Stimulated activated CD4-positive, alpha-beta T cell treated with anti-CD3 and anti-CD28 coated beads, Interleukin-4, amount 100 ng/mL, for 24 hours (primary cell): ENCODE data around the gene CDK16.
A peak's percentile ranks its signal among the peaks of the same experiment; 100 is the strongest.

Experiments used
- DNase-seq: peaks from one replicate; pipeline ENCODE4 v3.0.0-alpha.2; 2020

CDK16 gene

GRCh38 chrX:47218280-47218919 is at the start of gene CDK16:
TSS of gene CDK16 (plus strand) at chrX:47218681. CDS start at chrX:47223558, 4,877 bp downstream.
- DNase-seq, result peak; percentile 71

DNA sequence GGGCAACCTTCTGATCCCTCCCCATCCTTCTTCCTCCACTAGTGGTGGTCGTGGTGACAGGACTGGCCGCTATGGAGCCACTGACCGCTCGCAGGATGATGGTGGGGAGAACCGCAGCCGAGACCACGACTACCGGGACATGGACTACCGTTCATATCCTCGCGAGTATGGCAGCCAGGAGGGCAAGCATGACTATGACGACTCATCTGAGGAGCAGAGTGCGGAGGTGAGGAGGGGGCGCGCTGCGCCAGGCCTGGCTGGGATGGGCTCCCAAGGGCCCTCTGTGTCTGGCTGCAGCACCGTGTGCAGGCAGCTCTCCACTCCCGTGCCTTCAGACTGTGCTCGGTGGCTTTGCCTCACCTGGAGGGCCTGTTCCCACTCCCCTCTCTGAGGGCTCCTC is 49.2 kb upstream of the CDK16 start:
- no peak for DNase-seq

DNA sequence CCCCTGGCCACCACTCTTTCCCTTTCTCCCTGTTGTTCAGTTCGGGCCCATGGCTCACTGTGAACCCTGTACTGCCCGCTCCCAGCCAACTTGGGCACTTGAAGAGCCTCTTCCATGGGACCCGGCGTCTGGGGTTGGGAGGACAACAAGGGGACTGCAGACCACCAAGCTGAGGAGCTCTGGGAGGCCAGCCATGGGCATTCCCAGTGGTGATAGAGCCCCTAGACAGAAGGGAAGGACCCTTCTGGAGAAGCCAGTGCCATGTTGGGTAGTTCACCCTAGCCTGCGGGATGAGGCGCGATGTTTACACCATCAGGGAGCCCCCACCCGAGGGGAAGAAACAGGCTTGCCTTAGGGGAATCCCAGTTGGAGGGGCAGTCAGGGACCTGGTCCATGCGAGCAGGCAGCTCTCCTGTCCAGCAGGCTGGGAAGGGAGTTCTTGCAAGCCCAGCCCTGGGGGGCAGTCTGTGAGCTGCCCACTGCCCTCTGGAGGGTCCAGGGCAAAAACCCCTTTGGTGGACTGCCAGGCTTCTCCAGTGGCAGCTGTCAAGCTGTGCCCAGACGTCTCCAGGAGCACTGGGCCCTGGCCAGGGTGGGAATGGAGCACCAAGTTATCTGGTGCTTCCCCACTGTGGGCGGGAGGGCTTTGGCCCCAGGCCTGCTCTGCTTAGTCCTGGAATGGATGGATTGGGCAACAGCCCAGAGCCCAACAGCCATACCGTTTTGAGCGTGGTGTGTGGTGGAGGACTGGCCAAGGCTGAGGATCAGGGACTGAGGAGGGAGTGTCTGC is 48.6 kb upstream of the CDK16 start:
- DNase-seq, result no peak

DNA sequence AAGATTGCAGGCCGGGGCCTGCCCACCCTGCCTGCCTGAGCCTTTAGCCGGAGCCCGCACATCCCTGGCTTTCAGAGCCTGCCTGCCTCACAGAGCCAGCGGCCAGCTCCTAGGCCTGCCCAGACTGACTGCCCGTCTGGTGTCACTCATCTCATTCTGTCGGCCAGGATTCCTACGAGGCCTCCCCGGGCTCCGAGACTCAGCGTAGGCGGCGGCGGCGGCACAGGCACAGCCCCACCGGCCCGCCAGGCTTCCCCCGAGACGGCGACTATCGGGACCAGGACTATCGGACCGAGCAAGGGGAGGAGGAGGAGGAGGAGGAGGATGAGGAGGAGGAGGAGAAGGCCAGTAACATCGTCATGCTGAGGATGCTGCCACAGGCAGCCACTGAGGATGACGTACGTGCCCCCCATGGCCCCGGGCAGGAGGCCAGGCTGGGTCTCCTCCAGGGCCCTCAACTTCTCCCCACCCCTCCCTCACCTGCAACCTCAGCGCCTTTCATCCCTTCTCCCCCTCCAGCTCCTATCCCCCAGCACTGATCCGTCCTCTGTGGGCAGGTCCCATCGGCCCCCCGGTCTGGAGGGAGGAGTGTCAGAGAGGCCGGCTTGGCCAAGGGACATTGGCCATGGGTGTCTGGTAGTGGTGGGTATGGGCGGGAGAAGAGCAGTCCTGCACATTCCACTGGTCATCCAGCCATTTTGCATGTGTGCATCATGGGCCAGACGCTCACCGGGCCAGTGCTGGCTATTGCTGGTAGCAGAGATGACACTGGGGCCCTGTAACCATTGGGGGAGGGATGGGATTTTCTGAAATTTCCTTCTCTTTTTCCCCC is 47.4 kb upstream of the CDK16 start:
- no peak for DNase-seq

DNA sequence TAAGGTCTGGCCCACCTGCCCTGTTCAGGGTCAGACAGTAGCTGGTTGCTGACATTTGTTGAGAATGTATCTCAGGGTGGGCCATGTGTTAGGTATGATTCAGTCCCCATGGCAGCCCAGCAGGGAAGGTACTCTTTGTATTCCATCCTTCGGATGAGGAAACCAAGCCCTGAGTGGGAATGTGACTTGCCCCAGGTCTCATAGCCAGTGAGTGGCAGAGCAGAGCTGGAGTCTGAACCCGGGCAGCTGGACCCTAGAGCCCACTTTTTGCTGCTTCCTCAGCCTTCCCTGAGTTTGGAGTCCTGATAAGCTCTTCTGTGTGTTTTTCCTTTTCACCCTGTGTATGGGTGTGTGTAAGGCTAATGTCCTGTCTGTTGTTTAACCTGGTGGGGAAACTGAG is 46.5 kb upstream of the CDK16 start:
- DNase-seq, result no peak

DNA sequence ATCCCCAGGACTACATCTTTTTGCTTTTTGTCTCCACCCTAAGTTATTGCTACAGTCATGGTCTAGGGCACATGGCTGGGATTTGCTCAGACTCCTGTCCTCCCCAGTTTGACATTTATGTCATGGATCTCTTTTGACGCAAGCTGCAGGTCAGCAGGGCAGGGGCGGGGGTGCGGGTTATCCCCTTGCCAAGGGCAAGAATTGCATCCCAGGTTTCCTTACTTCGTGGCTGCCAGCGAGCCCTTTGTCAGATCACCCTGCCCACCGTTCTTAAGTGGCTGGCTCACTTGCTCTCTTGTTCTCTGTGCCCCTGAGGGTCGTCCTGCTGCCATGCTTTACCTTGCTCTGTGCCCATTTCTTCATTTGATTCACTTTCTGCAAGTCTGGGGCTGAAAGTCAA is 45.9 kb upstream of the CDK16 start:
- no peak for DNase-seq

DNA sequence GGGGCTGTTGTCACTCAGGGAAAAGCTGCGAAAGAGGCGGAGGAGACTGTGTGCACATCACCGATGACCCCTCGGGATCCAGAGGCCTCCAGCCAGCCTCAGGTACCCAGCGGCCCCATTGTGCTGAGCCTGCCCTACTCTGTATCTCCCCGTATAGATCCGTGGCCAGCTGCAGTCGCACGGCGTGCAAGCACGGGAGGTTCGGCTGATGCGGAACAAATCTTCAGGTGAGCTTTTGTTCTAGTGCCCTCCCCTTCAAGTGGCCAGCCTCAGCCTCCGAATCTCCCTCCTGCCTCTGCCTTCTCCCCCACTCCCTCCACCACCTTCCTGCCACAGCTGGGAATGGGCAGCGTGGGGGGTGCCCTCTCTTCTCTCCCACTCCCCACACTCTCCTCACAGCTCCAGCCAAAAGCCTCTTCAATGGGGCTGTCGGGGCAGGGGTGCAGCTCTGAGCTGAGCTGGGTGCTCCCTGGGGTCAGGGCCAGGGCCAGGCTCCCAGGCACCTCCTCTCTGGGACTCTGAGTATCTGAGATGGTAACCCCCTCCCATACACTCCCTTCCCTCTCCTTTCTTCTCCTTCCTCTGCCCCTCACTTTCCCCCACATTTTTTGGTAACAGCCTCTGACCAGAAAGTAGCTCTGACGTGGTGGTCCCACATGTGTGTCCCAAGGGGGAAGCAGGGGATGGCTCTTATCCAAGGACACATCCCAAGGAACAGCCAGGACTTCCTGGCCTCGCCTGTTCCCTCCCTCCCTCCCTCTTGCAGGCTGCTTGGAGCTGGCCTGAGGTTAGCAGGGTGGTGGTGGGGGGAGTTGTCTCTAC is 45.3 kb upstream of the CDK16 start:
- no peak for DNase-seq

- DNase-seq, result no peak
These were observed 44.1 kb upstream of the CDK16 start for GRCh38 chrX:47174376-47174775.

DNA sequence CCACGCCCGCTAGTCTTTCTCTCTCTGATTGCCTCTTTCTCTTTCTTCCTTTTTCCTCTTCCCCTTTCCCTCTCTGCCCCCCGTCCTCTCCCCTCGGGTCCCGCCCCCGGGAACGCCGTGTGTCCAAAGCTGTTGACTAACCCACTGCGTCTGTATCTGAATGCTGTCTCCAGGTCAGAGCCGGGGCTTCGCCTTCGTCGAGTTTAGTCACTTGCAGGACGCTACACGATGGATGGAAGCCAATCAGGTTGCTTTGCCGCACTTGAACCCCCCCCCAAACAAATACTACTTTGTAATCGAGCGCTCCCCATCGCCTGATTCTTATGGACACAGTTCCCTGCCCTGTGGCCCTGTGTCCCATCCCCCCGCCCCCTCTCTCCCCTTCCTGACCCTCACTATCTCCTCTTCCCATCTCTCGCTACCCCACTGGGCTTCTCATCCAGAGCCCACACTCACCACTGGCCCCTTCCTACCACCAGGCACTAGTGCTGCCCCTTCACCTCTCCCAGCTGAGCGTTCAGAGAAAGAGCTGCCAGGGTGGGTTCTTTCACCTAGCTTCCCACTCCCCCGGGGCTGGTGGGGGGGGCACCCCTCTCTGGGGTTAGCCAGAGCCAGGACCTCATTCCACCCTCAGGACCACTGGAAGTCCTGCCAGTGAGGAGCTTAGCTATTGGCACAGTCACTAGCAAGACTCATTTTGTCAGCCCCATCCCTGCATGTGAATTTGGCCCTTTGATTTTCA is 43.5 kb upstream of the CDK16 start:
- DNase-seq, result no peak

GRCh38 chrX:47175588-47175980 is 42.9 kb upstream of the CDK16 start:
- DNase-seq, result no peak

DNA sequence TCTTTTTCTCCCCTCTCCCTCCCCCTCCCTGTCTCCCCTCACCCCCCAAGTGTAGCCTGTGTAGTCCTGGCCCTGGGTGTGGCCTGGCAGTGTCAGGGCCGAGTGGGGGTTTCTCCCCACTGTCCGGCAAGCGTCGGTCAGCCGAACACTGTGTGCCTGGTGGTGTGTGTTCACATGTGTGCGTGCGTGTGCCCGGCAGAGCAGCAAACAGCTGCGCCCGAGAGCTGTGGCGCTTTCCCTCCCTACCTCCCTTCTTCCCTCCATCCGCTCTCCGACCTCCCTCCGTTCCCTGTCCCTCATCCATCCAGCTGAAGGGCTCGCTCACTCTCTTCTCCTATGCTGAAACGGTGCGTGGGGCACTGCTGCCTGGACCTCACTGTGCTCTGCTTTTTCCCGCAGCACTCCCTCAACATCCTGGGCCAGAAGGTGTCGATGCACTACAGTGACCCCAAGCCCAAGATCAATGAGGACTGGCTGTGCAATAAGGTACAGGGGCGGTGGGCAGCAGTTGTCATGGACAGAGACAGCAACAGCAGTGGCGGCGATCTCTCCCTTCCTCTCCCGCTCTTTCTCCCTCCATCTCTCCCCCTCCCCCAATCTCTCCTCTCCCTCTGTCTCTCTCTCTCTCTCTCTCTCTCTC is 42.3 kb upstream of the CDK16 start:
- no peak for DNase-seq

- no peak for DNase-seq
These were observed 41.4 kb upstream of the CDK16 start for GRCh38 chrX:47177079-47177478.

- no peak for DNase-seq
These were observed 40.1 kb upstream of the CDK16 start for GRCh38 chrX:47178337-47178736.

DNA sequence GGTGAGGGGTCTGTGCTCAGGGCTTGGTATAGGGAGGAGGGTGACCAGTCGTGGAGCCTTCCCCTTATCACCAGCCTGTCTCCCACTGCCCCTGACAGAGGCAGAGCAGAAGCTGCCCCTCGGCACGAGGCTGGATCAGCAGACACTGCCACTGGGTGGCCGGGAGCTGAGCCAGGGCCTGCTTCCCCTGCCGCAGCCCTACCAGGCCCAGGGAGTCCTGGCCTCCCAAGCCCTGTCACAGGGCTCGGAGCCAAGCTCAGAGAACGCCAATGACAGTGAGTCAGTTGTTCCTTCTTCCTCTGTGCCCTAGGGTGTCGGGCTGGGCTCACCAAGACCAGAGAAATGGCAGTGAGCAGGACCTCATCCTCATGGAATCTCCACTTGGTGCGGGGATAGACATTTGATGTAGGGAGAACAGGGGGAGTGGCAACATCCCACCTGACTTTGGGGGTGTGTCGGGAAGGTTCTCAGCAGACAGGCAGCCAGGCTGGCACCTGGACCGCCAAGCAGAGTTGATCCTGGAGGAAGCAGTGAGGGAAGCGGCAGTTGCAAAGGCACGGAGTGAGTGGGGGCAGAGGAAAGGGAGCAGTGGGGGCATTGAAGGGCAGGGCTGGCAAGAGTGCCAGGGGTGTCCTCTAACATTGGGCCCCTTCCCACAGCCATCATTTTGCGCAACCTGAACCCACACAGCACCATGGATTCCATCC is 39.1 kb upstream of the CDK16 start:
- DNase-seq, result no peak

DNA sequence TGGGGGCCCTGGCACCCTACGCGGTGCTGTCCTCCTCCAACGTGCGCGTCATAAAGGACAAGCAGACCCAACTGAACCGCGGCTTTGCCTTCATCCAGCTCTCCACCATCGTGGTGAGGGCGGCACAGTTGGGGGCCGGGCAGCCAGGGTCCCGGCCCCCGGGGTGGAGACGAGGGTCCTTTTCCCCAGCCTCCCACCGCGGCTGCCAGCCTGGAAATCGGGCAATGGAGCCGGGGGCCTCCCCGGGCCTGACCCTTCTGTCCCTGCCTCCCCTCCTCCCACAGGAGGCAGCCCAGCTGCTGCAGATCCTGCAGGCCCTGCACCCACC is 38.6 kb upstream of the CDK16 start:
- DNase-seq, result no peak

DNA sequence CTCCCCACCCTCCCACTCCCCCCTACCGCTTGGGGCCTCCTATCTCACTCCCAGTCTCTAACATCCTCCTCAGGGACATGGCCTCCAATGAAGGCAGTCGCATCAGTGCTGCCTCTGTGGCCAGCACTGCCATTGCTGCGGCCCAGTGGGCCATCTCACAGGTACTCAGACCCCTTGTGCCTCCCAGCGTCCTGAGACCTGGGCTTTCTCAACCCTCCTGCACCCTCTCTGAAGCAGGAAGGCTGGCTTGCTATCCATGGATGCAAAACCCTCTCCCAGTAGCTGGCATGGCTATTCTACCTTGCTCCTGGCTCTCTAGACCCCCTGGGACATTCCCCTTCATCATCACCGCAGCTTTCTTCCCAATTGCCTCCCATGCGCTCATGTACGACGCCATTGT is 38.1 kb upstream of the CDK16 start:
- no peak for DNase-seq

DNA sequence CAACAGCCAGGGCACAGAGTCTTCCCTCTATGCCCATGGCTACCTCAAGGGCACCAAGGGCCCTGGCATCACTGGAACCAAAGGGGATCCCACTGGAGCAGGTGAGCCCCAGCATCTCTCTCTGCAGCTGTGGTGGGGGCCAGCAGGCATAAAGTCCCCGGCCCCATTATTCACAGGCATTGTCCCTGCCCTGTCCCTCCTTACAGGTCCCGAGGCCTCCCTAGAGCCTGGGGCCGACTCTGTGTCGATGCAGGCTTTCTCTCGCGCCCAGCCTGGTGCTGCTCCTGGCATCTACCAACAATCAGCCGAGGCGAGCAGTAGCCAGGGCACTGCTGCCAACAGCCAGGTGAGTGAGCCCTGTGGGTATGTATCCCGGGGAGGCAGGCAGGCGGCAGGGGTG is 37.2 kb upstream of the CDK16 start:
- no peak for DNase-seq

DNA sequence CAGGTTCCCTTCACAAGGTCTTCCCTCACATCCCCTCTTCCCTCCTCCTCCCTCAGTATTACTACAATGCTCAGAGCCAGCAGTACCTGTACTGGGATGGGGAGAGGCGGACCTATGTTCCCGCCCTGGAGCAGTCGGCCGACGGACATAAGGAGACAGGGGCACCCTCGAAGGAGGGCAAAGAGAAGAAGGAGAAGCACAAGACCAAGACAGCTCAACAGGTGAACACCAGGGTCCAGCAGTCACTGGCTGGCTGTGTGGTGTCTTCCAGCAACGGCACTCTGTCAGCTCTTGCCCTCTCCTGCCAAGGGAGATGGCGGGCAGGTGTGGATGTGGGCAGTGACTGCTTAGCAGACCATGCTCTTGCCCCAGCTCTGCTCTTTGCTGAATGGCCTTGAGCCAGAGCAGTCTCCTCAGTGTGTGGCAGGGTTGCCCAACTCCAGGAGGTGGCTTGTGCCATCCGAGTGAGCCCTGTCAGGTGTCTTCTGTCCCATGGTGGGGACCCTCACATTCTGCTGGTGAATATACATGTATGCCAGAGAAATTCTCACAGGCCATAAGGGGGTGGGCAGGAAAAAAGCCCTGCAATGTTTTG is 36.3 kb upstream of the CDK16 start:
- no peak for DNase-seq

DNA sequence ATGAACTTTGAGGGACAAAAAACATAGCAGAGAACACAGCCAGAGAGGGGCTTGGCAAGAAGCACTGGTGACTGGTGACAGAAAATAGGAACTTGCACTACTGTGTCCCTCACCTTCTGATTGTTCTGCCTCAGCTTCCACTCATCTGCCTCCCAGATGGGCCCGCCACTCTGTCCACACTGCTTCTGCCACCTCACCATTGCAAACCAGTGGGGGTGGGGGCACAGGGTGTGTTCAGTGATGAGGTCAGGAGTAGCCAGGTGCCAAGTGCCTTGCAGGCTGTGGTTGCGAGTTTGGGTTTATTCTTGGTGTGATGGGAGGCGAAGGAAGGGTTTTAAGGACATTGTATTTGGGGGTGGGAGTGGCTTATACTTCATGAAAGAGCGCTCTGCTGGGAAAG is 34.0 kb upstream of the CDK16 start:
- no peak for DNase-seq

DNA sequence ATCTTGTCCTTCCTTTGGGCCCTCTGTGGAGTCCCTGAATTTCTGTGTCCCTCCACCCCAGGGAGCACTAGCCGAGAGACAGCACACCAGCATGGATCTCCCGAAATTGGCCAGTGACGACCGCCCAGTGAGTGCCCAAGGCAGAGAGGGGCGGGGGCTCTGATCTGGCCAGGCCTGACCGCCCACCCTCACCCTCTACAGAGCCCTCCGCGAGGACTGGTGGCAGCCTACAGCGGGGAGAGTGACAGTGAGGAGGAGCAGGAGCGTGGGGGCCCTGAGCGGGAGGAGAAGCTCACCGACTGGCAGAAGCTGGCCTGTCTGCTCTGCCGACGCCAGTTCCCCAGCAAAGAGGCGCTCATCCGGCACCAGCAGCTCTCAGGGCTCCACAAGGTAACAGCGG is 33.2 kb upstream of the CDK16 start:
- DNase-seq, result no peak
